ENCODE results near the gene ZNF578.
"Not testable (repeated sequence)": the region's sequence is repeated elsewhere in the genome, so short reads cannot be mapped to it uniquely, and the experiment has no call there.

DNA sequence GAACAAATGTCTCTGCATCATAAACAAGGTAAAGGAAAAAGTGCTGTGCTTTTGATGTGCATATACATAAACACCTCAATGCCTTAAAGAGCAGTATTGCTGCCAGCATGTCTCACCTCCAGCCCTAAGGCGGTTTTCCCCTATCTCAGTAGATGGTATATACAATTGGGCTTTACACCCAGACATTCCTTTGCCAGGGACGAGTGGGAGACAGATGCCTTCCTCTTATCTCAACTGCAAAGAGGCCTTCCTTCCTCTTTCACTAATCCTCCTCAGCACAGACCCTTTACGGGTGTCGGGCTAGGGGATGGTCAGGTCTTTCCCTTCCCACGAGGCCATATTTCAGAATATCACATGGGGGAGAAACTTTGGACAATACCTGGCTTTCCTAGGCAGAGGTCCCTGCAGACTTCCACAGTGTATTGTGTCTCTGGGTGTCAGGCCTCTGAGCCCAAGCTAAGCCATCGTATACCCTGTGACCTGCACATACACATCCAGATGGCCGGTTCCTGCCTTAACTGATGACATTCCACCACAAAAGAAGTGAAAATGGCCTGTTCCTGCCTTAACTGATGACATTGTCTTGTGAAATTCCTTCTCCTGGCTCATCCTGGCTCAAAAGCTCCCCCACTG, 30.9 kb downstream of the ZNF578 start:
- TF ChIP-seq, protein P1, sequence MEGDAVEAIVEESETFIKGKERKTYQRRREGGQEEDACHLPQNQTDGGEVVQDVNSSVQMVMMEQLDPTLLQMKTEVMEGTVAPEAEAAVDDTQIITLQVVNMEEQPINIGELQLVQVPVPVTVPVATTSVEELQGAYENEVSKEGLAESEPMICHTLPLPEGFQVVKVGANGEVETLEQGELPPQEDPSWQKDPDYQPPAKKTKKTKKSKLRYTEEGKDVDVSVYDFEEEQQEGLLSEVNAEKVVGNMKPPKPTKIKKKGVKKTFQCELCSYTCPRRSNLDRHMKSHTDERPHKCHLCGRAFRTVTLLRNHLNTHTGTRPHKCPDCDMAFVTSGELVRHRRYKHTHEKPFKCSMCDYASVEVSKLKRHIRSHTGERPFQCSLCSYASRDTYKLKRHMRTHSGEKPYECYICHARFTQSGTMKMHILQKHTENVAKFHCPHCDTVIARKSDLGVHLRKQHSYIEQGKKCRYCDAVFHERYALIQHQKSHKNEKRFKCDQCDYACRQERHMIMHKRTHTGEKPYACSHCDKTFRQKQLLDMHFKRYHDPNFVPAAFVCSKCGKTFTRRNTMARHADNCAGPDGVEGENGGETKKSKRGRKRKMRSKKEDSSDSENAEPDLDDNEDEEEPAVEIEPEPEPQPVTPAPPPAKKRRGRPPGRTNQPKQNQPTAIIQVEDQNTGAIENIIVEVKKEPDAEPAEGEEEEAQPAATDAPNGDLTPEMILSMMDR (IDR thresholded peaks at IDR 0.05) = not testable (repeated sequence)
- not testable (repeated sequence) for TF ChIP-seq EP300, POLR2A (IDR thresholded peaks at IDR 0.05)

All from ovary (tissue), 3 donors.